COLO668 (cell line): Measurements from ENCODE around the gene HOXC13.

ENCODE experiments used
- DNase-seq: peaks from one replicate; lab custom pipeline; 2025; ENCODE audit not compliant: unreplicated experiment; lab: John Stamatoyannopoulos, UW

The HOXC13 gene

GRCh38 chr12:53938326-53939140, at the start of gene HOXC13:
Gene HOXC13 (plus strand): TSS chr12:53938831. CDS start chr12:53938907, 76 bp downstream.
- DNase-seq: no peak

- no peak for DNase-seq
These were observed 48.5 kb upstream of the HOXC13 start for GRCh38 chr12:53890081-53890480.

- DNase-seq: no peak
These were observed 45.8 kb upstream of the HOXC13 start for GRCh38 chr12:53892762-53893395.

- DNase-seq: no peak
These were observed 39.4 kb upstream of the HOXC13 start for GRCh38 chr12:53899230-53899629.

- DNase-seq: no peak
These were observed 31.5 kb upstream of the HOXC13 start for GRCh38 chr12:53907103-53907502.

GRCh38 chr12:53916788-53917655, 21.6 kb upstream of the HOXC13 start:
- DNase-seq: no peak

GRCh38 chr12:53924521-53925405, 13.9 kb upstream of the HOXC13 start:
- no peak for DNase-seq

GRCh38 chr12:53927220-53928029, 11.2 kb upstream of the HOXC13 start:
- DNase-seq: no peak

- DNase-seq: no peak
These were observed 10.4 kb upstream of the HOXC13 start for GRCh38 chr12:53928054-53928835.

- no peak for DNase-seq
These were observed 9.1 kb upstream of the HOXC13 start for GRCh38 chr12:53929527-53929926.

GRCh38 chr12:53930591-53931255, 7.9 kb upstream of the HOXC13 start:
- DNase-seq: no peak

- no peak for DNase-seq
These were observed 6.6 kb upstream of the HOXC13 start for GRCh38 chr12:53931844-53932581.

GRCh38 chr12:53932915-53933314, 5.7 kb upstream of the HOXC13 start:
- DNase-seq: no peak

GRCh38 chr12:53935383-53936341, 3.0 kb upstream of the HOXC13 start:
- no peak for DNase-seq

GRCh38 chr12:53937099-53937498, 1.5 kb upstream of the HOXC13 start:
- no peak for DNase-seq

- no peak for DNase-seq
These were observed 870 bp upstream of the HOXC13 start for GRCh38 chr12:53937596-53938325.
